GM12873 (cell line): Measurements from ENCODE around the gene GATA1.

ENCODE experiments used
- TF ChIP-seq, protein P1 (sequence below): IDR thresholded peaks from 2 replicates; pipeline ENCODE4 v1.5.1; 2012; ENCODE audit warnings: low read depth, mild to moderate bottlenecking, moderate library complexity, low read length, control low read depth; ENCODE audit not compliant: insufficient read depth; ENCODE audit errors: missing control alignments

Gene GATA1

DNA sequence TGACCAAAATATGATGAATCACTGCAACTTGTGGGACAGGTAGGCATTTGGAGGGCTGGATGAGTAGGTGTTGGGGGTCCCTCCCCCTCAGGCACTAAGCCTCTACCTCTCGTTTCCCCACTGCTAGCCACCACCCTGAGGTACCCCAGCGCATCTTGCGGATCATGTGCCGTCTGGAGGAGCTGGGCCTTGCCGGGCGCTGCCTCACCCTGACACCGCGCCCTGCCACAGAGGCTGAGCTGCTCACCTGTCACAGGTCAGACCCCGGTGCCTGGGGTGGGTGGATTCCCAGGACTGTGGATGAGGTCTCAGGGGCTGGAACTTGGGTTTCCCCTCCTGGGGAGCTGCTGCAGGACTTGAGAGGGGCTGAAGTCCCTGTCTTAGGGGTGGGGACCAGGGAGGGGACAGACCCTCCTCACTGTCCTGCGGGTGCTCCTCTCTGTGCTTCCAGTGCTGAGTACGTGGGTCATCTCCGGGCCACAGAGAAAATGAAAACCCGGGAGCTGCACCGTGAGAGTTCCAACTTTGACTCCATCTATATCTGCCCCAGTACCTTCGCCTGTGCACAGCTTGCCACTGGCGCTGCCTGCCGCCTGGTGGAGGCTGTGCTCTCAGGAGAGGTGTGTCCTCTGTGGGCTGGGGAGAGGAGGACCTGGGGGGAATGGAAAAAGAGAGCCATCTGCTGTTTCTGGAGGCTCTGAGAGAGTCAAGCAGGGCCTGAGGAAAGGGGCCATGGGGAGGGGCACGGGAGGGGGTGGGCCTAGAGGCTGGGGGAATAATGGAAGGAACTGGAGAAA, 29.8 kb downstream of the GATA1 start:
- TF ChIP-seq, protein P1, sequence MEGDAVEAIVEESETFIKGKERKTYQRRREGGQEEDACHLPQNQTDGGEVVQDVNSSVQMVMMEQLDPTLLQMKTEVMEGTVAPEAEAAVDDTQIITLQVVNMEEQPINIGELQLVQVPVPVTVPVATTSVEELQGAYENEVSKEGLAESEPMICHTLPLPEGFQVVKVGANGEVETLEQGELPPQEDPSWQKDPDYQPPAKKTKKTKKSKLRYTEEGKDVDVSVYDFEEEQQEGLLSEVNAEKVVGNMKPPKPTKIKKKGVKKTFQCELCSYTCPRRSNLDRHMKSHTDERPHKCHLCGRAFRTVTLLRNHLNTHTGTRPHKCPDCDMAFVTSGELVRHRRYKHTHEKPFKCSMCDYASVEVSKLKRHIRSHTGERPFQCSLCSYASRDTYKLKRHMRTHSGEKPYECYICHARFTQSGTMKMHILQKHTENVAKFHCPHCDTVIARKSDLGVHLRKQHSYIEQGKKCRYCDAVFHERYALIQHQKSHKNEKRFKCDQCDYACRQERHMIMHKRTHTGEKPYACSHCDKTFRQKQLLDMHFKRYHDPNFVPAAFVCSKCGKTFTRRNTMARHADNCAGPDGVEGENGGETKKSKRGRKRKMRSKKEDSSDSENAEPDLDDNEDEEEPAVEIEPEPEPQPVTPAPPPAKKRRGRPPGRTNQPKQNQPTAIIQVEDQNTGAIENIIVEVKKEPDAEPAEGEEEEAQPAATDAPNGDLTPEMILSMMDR = no peak

- TF ChIP-seq, protein P1 = no peak
These were observed 31.7 kb downstream of the GATA1 start for GRCh38 chrX:48818098-48818497.

DNA sequence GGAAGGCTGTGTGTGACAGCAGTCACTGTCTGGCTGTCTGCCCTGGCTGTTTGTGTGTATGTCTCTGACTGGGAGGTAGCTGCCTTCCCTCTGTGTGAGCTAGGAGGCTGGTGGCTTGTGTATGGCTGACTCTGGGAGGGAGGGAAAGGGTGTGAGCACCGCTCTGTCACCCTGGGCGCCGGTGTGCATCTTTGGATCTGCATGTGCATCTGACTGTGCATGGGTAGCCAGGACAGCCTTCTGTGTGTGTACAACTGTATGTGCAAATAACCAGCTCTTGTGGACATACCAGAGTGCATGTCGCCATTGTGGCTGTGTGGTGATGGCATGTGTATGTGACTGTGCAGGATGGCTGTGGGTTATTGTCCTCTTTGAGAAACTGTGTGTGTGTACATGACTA, 32.5 kb downstream of the GATA1 start:
- TF ChIP-seq, protein P1 = no peak

- TF ChIP-seq, protein P1 = no peak
These were observed 36.7 kb downstream of the GATA1 start for GRCh38 chrX:48823053-48823452.

GRCh38 chrX:48824066-48824465, 37.7 kb downstream of the GATA1 start:
- TF ChIP-seq, protein P1 = no peak

GRCh38 chrX:48826135-48826875, 39.9 kb downstream of the GATA1 start, which contains the start of gene ERAS:
TSS of gene ERAS (plus strand) at chrX:48826513. CDS start at chrX:48829124, 2,611 bp downstream.
- TF ChIP-seq, protein P1 = peak; percentile 35

GRCh38 chrX:48826876-48827653, 40.7 kb downstream of the GATA1 start:
- TF ChIP-seq, protein P1 = no peak
